Esophagus squamous epithelium (tissue), 5 donors: ENCODE measurements around the gene STAC3. TPM values are rescaled to one million over a fixed set of nuclear protein-coding genes. Genes with fewer than 3 reads are reported as not detected.

ENCODE experiments used
- DNase-seq: peaks from one replicate; lab custom pipeline; 2025; lab: John Stamatoyannopoulos, UW
- H3K27ac ChIP-seq, 4 donors: fragments of 200-600 bp; sonication (generic); one replicate each; pipeline ENCODE4 v1.5.1; 2016 to 2019; ENCODE audit warnings: mild to moderate bottlenecking in 1 of 4
- H3K27me3 ChIP-seq, 4 donors: fragments of 200-600 bp; sonication (generic); 1 replicate in 3 of 4; 2 replicates in 1 of 4; pipeline versions ENCODE4 v1.5.1 to v1.6.0; 2017 to 2021; ENCODE audit warnings: antibody characterized with exemption in 1 of 4
- H3K36me3 ChIP-seq, 3 donors: fragments of 200-600 bp; sonication (generic); one replicate each; pipeline ENCODE4 v1.5.1; 2016 to 2019
- H3K4me1 ChIP-seq, 3 donors: fragments of 200-600 bp; sonication (generic); one replicate each; pipeline ENCODE4 v1.5.1; 2017 to 2019
- H3K4me3 ChIP-seq, 4 donors: fragments of 200-600 bp; sonication (generic); 1 replicate in 3 of 4; 2 replicates in 1 of 4; pipeline ENCODE4 v1.5.1; 2016 to 2019; ENCODE audit warnings: mild to moderate bottlenecking in 2 of 4, moderate library complexity in 1 of 4
- H3K9me3 ChIP-seq, 3 donors: fragments of 200-600 bp; sonication (generic); one replicate each; pipeline ENCODE4 v1.5.1; 2016 to 2019
- POLR2A ChIP-seq, 4 donors: fragments of 450-650 bp; IDR thresholded peaks; one replicate each; pipeline ENCODE4 v1.6.1; 2017; ENCODE audit warnings: antibody characterized with exemption in 4 of 4, mild to moderate bottlenecking in 4 of 4, moderate library complexity in 3 of 4
- WGBS, 2 donors: methylation state at CpG; one replicate each; pipeline ENCODE4 v1.1.5; 2018; 5-methylcytosine and 5-hydroxymethylcytosine counted together
- intact Hi-C: fragments of 100-400 bp; cut with DNase I; formaldehyde crosslinking; loops from one replicate; pipeline ENCODE4 v1.15.0; 2022
- small RNA-seq, 4 donors: library from RNA; depleted of rRNA; stranded (forward); fragments of <200 nt; gene quantifications; one replicate each; pipeline ENCODE3, GENCODE V24; 2016
- total RNA-seq, 4 donors: library from RNA; depleted of rRNA; stranded (reverse); fragments of >200 nt; gene quantifications; one replicate each; pipeline ENCODE4 v1.1.0, GENCODE V29; 2016
- TF ChIP-seq, protein P1 (sequence below), 6 experiments: fragments of 450-650 bp in 4 of 6; fragments of 200-600 bp in 2 of 6; sonication (generic) in 2 of 6; IDR thresholded peaks; one replicate each; pipeline ENCODE4 v1.5.1; 2016 to 2019; ENCODE audit warnings: antibody characterized with exemption in 6 of 6, mild to moderate bottlenecking in 4 of 6, moderate library complexity in 4 of 6
- donor health status: DM: yes; HTN: yes; CAD: no.

STAC3 gene
- total RNA-seq, 4 donors from 2014 or later: 0.29 to 0.95 (median 0.47) TPM

DNA sequence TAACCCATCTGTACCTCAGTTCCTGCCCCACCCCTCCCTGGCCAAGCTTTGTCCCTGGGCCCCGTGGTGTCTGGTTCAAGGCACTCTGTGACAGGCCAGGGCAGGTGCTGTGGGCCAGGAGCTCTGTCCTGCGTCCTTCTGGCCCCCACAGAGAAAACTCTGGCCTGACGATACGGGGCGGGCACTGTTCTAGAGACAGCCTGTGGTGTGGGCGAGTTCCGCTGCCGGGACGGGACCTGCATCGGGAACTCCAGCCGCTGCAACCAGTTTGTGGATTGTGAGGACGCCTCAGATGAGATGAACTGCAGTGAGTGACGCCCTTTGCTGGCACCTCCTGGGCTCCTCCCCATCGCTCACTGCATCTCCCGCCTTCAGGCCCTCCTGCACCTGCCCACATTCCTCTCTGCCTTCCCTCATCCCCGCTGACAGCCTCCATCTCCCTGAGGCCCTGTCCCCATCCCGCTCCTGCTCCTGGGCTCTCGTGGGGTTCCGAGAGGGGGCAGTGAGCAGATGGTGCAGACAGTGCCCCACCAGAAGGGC, 57.2 kb downstream of the STAC3 start:
- WGBS, 2 donors: 78 to 100% methylated on average over 3 to 7 of the region's 19 CpGs
- H3K4me3 ChIP-seq: no peak overlapping the region
- H3K9me3 ChIP-seq: no peaks in the 10 kb centered on the region
- TF ChIP-seq, protein P1, sequence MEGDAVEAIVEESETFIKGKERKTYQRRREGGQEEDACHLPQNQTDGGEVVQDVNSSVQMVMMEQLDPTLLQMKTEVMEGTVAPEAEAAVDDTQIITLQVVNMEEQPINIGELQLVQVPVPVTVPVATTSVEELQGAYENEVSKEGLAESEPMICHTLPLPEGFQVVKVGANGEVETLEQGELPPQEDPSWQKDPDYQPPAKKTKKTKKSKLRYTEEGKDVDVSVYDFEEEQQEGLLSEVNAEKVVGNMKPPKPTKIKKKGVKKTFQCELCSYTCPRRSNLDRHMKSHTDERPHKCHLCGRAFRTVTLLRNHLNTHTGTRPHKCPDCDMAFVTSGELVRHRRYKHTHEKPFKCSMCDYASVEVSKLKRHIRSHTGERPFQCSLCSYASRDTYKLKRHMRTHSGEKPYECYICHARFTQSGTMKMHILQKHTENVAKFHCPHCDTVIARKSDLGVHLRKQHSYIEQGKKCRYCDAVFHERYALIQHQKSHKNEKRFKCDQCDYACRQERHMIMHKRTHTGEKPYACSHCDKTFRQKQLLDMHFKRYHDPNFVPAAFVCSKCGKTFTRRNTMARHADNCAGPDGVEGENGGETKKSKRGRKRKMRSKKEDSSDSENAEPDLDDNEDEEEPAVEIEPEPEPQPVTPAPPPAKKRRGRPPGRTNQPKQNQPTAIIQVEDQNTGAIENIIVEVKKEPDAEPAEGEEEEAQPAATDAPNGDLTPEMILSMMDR (IDR thresholded peaks at IDR 0.05): no peak
- no peak for TF ChIP-seq POLR2A (IDR thresholded peaks at IDR 0.05)
- H3K36me3 ChIP-seq: peaks cover 72 to 100% (median 74%) of the 10 kb centered on the region in 3 donors
- no peak for DNase-seq
- no peaks in the 10 kb centered on the region for H3K27me3 ChIP-seq
- intact Hi-C loops: no loop called here
- no peak overlapping the region for H3K27ac ChIP-seq
- no peaks in the 10 kb centered on the region for H3K4me1 ChIP-seq

Small RNAs within 50 kb of the gene (small RNA-seq; reads per million reads assigned to genes)
- 0.07 to 0.60 (median 0.11) reads per million in 4 donors for gene MIR1228

Other genes with a start within 250 kb of the STAC3 start
- gene ZBTB39, start 244.6 kb downstream of the STAC3 start, total RNA-seq: 1 to 10 TPM; 2.1 to 6.5 (median 4.0) TPM
- not detected for gene TAC3, start 234.7 kb downstream of the STAC3 start, total RNA-seq
- under 1 TPM in 2 of 4 donors, not detected in 2; 0.38 to 0.48 TPM for gene MYO1A, start 201.1 kb downstream of the STAC3 start, total RNA-seq
- 1 to 10 TPM; 4.1 to 7.6 (median 6.7) TPM for gene NEMP1, start 172.4 kb downstream of the STAC3 start, total RNA-seq
- gene NAB2, start 162.1 kb downstream of the STAC3 start, total RNA-seq: 10 to 100 TPM in 3 of 4 donors, 1 to 10 TPM in 1; 9.1 to 25.2 (median 13.3) TPM
- 100 to 1,000 TPM in 2 of 4 donors, 10 to 100 TPM in 2; 72.7 to 138 (median 102) TPM for gene STAT6, start 139.8 kb downstream of the STAC3 start, total RNA-seq
- gene LRP1, start 122.7 kb downstream of the STAC3 start, total RNA-seq: 100 to 1,000 TPM in 1 of 4 donors, 10 to 100 TPM in 3; 60.8 to 147 (median 81.9) TPM
- not detected for gene LRP1-AS, start 103.6 kb downstream of the STAC3 start, total RNA-seq
- gene NXPH4, start 34.4 kb downstream of the STAC3 start, total RNA-seq: 1 to 10 TPM in 2 of 4 donors, under 1 TPM in 2; 0.21 to 5.0 (median 2.5) TPM
- 100 to 1,000 TPM in 1 of 4 donors, 10 to 100 TPM in 3; 56.1 to 104 (median 76.6) TPM for gene SHMT2, start 21.5 kb downstream of the STAC3 start, total RNA-seq
- gene R3HDM2, start 179.9 kb upstream of the STAC3 start, total RNA-seq: 10 to 100 TPM; 21.7 to 37.6 (median 29.3) TPM
- gene INHBC, start 183.6 kb upstream of the STAC3 start, total RNA-seq: not detected
- not detected for gene INHBE, start 204.1 kb upstream of the STAC3 start, total RNA-seq
- under 1 TPM in 2 of 4 donors, not detected in 2; 0.09 to 0.48 TPM for gene GLI1, start 208.6 kb upstream of the STAC3 start, total RNA-seq
- 10 to 100 TPM in 2 of 4 donors, 1 to 10 TPM in 2; 4.5 to 20.4 (median 11.3) TPM for gene ARHGAP9, start 228.7 kb upstream of the STAC3 start, total RNA-seq
- 10 to 100 TPM; 54.2 to 94.6 (median 69.6) TPM for gene MARS1, start 236.9 kb upstream of the STAC3 start, total RNA-seq